HepG2 (cell line): ENCODE measurements around the gene ALLC.

ENCODE experiments used
- FOSL1 ChIP-seq: sonication (generic); formaldehyde crosslinking; IDR thresholded peaks from 2 replicates; pipeline ENCODE4 v1.9.0; 2021; ENCODE audit warnings: missing genetic modification reagents, borderline replicate concordance
- FOXC1 ChIP-seq: sonication (generic); formaldehyde crosslinking; IDR thresholded peaks from 2 replicates; pipeline ENCODE4 v1.8.0; 2022; ENCODE audit warnings: mild to moderate bottlenecking, missing genetic modification reagents, borderline replicate concordance
- HIVEP1 ChIP-seq: sonication (generic); formaldehyde crosslinking; IDR thresholded peaks from 2 replicates; pipeline ENCODE4 v1.4.0; 2020; ENCODE audit warnings: mild to moderate bottlenecking, missing genetic modification reagents
- JUND ChIP-seq: sonication (generic); formaldehyde crosslinking; IDR thresholded peaks from 2 replicates; pipeline ENCODE4 v1.8.0; 2022; ENCODE audit warnings: mild to moderate bottlenecking, missing genetic modification reagents
- SALL2 ChIP-seq: sonication (generic); formaldehyde crosslinking; IDR thresholded peaks from 2 replicates; pipeline ENCODE4 v1.8.1; 2023; ENCODE audit warnings: mild to moderate bottlenecking, missing genetic modification reagents, inconsistent platforms
- TOPORS ChIP-seq: sonication (generic); formaldehyde crosslinking; IDR thresholded peaks from 2 replicates; pipeline ENCODE4 v1.8.0; 2023; ENCODE audit warnings: mild to moderate bottlenecking, missing genetic modification reagents
- UBTF ChIP-seq: sonication (generic); formaldehyde crosslinking; IDR thresholded peaks from 2 replicates; pipeline ENCODE4 v1.4.0; 2020; ENCODE audit warnings: mild to moderate bottlenecking, missing genetic modification reagents
- ZBTB26 ChIP-seq: IDR thresholded peaks from 2 replicates; pipeline ENCODE4 v1.6.1; 2016; ENCODE audit warnings: missing compliant biosample characterization, missing genetic modification reagents, borderline replicate concordance
- ZNF777 ChIP-seq: sonication (generic); formaldehyde crosslinking; IDR thresholded peaks from 2 replicates; pipeline ENCODE4 v1.4.0; 2020; ENCODE audit warnings: missing genetic modification reagents
- TF ChIP-seq, protein P1 (sequence below): sonication (generic); formaldehyde crosslinking; conservative IDR thresholded peaks from 2 replicates; pipeline ENCODE4 v1.8.1; 2023; ENCODE audit warnings: missing genetic modification reagents

DNA sequence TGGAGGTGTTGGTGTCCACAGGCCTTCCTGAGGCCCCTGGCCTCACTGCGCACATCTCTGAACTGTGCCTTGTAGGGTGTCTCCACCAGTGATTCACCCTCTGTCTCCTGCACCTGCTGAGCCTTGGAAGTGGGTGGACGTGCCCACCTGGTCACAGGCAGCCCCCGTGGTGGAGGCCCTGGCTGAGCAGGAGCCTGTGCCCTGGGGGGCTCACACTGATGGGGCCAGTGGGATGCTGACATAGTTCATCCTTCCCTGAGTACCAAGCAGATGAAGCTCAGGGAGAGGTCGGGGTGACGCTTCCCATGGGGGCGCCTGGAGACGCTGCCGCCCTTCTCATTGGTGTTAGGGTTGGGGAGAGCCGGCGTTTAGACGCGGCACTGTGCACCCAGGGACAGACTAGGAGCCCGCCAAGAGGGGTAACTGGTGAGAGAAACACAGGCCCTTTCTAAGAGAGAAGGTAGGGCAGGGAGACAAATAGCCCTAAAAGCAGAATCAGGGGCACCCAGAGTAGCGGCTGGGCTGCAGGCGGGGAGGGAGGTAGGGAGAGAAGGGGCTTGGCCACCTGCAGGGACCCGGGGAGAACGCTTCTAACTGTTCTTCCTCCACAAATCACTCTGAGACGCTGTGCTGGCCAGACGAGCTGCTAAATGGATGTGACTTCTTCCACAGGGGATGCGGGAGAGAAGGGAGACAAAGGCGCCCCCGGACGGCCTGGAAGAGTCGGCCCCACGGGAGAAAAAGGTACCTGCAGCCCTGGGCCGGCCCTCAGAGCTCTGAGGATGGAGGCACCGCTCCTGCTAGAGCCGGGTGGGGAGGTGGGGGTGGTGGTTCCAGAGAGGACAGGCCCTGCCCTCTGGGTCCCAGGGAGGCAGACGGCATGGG is 45.1 kb upstream of the ALLC start:
- TF ChIP-seq JUND (CRISPR knock-in tag) (no peak), FOXC1 (no peak), FOSL1 (no peak), UBTF (CRISPR knock-in tag) (no peak), ZBTB26 (no peak), SALL2 (CRISPR knock-in tag) (no peak), TOPORS (CRISPR knock-in tag) (no peak), HIVEP1 (CRISPR knock-in tag) (no peak), ZNF777 (no peak)
- TF ChIP-seq, protein P1, sequence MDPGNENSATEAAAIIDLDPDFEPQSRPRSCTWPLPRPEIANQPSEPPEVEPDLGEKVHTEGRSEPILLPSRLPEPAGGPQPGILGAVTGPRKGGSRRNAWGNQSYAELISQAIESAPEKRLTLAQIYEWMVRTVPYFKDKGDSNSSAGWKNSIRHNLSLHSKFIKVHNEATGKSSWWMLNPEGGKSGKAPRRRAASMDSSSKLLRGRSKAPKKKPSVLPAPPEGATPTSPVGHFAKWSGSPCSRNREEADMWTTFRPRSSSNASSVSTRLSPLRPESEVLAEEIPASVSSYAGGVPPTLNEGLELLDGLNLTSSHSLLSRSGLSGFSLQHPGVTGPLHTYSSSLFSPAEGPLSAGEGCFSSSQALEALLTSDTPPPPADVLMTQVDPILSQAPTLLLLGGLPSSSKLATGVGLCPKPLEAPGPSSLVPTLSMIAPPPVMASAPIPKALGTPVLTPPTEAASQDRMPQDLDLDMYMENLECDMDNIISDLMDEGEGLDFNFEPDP (CRISPR knock-in tag): no peak
